Activated CD4-positive, alpha-beta T cell treated with anti-CD3 and anti-CD28 coated beads, Interleukin-2, amount 10 ng/mL, durations not matched to agents 7 days and 5 days (primary cell): ENCODE measurements around the gene ITM2C. TPM values are rescaled to one million over a fixed set of nuclear protein-coding genes. Genes with fewer than 3 reads are reported as not detected.

Source experiments
- CTCF ChIA-PET: fragments of 350-600 bp; sonication (Branson Sonifier 250); formaldehyde crosslinking; loops from one replicate; lab custom pipeline; 2021; ENCODE audit warnings: antibody characterized with exemption; lab: Charles Lee
- POLR2A ChIA-PET: fragments of 350-600 bp; sonication (Branson Sonifier 250); formaldehyde crosslinking; loops from one replicate; lab custom pipeline; 2021; ENCODE audit warnings: antibody characterized with exemption; lab: Charles Lee
- DNase-seq: peaks from one replicate; pipeline ENCODE4 v3.0.0-alpha.2; 2020
- H3K27ac Mint-ChIP-seq: one replicate; pipeline ENCODE4 v1.8.0; 2021; ENCODE audit warnings: mild to moderate bottlenecking, moderate library complexity, mixed read lengths
- H3K27me3 Mint-ChIP-seq: one replicate; pipeline ENCODE4 v1.8.0; 2021; ENCODE audit warnings: mixed read lengths
- H3K36me3 Mint-ChIP-seq: one replicate; pipeline ENCODE4 v1.8.0; 2021; ENCODE audit warnings: low read depth, mixed read lengths
- H3K4me1 Mint-ChIP-seq: one replicate; pipeline ENCODE4 v1.8.0; 2021; ENCODE audit warnings: mixed read lengths
- H3K4me3 Mint-ChIP-seq: one replicate; pipeline ENCODE4 v1.8.0; 2021; ENCODE audit warnings: mild to moderate bottlenecking, moderate library complexity, mixed read lengths
- H3K9me3 Mint-ChIP-seq: one replicate; pipeline ENCODE4 v1.8.0; 2021; ENCODE audit warnings: mixed read lengths
- total RNA-seq, 2 experiments: library from RNA; stranded (reverse); gene quantifications; one replicate each; pipeline ENCODE4 v1.2.3, GENCODE V29; 2021

Gene ITM2C
- total RNA-seq, 2 experiments from 2014 or later: 29.4 to 30.4 TPM

- Mint-ChIP-seq H3K4me1 (peaks cover 42% of the 10 kb centered on the region), H3K27me3 (peaks cover 3% of the 10 kb centered on the region), H3K9me3 (no peaks in the 10 kb centered on the region), H3K36me3 (peaks cover 10% of the 10 kb centered on the region), H3K27ac (peak overlapping the region; percentile 34), H3K4me3 (peak overlapping the region; percentile 3)
- ChIA-PET CTCF (interaction anchor here (0.5 kb wide), 1 partner anchor 51 kb away, joined by 3 read pairs; no protein-coding TSS in a partner anchor), POLR2A (no interaction called here)
- DNase-seq: no peak
These were observed 44.0 kb downstream of the ITM2C start for GRCh38 chr2:230908595-230909191.

GRCh38 chr2:230909841-230910545 lies 45.3 kb downstream of the ITM2C start:
- Mint-ChIP-seq H3K36me3 (peaks cover 10% of the 10 kb centered on the region), H3K4me3 (no peak overlapping the region), H3K27me3 (peaks cover 7% of the 10 kb centered on the region), H3K4me1 (peaks cover 30% of the 10 kb centered on the region), H3K27ac (no peak overlapping the region), H3K9me3 (no peaks in the 10 kb centered on the region)
- ChIA-PET POLR2A (no interaction called here), CTCF (interaction anchor here (1.3 kb wide), 1 partner anchor 75 kb away, joined by 3 read pairs; no protein-coding TSS in a partner anchor)
- DNase-seq: no peak

- Mint-ChIP-seq H3K27me3 (peaks cover 7% of the 10 kb centered on the region), H3K27ac (no peak overlapping the region), H3K36me3 (peaks cover 10% of the 10 kb centered on the region), H3K9me3 (no peaks in the 10 kb centered on the region), H3K4me1 (peaks cover 24% of the 10 kb centered on the region), H3K4me3 (no peak overlapping the region)
- CTCF ChIA-PET: interaction anchor here (0.9 to 1.3 kb wide), 2 partner anchors 13 to 74 kb away, joined by 3 to 4 read pairs; no protein-coding TSS in a partner anchor
- no peak for DNase-seq
- POLR2A ChIA-PET: no interaction called here
These were observed 45.9 kb downstream of the ITM2C start for GRCh38 chr2:230910546-230911177.

- ChIA-PET CTCF (no interaction called here), POLR2A (no interaction called here)
- Mint-ChIP-seq H3K4me1 (peaks cover 19% of the 10 kb centered on the region), H3K4me3 (no peak overlapping the region), H3K9me3 (no peaks in the 10 kb centered on the region), H3K36me3 (peaks cover 10% of the 10 kb centered on the region), H3K27me3 (peaks cover 8% of the 10 kb centered on the region), H3K27ac (no peak overlapping the region)
- DNase-seq: no peak
These were observed 47.3 kb downstream of the ITM2C start for GRCh38 chr2:230912046-230912445.

GRCh38 chr2:230912724-230913123 lies 48.0 kb downstream of the ITM2C start:
- peaks cover 18% of the 10 kb centered on the region for H3K4me1 Mint-ChIP-seq
- CTCF ChIA-PET: interaction anchor here (0.5 to 1.1 kb wide), 3 partner anchors 29 to 342 kb away, joined by 3 read pairs; no protein-coding TSS in a partner anchor
- H3K9me3 Mint-ChIP-seq: no peaks in the 10 kb centered on the region
- no peak overlapping the region for H3K4me3 Mint-ChIP-seq
- DNase-seq: no peak
- peaks cover 10% of the 10 kb centered on the region for H3K36me3 Mint-ChIP-seq
- H3K27ac Mint-ChIP-seq: no peak overlapping the region
- peaks cover 8% of the 10 kb centered on the region for H3K27me3 Mint-ChIP-seq
- POLR2A ChIA-PET: no interaction called here

- H3K9me3 Mint-ChIP-seq: no peaks in the 10 kb centered on the region
- H3K36me3 Mint-ChIP-seq: peaks cover 8% of the 10 kb centered on the region
- ChIA-PET CTCF (interaction anchor here (0.7 to 1.3 kb wide), 5 partner anchors 8 to 107 kb away, joined by 3 to 4 read pairs (median 3); no protein-coding TSS in a partner anchor), POLR2A (no interaction called here)
- H3K4me3 Mint-ChIP-seq: no peak overlapping the region
- H3K4me1 Mint-ChIP-seq: peaks cover 19% of the 10 kb centered on the region
- DNase-seq: no peak
- no peak overlapping the region for H3K27ac Mint-ChIP-seq
- peaks cover 10% of the 10 kb centered on the region for H3K27me3 Mint-ChIP-seq
These were observed 48.8 kb downstream of the ITM2C start for GRCh38 chr2:230913406-230914143.

GRCh38 chr2:230914886-230915285 lies 50.1 kb downstream of the ITM2C start:
- Mint-ChIP-seq H3K9me3 (no peaks in the 10 kb centered on the region), H3K36me3 (peaks cover 3% of the 10 kb centered on the region), H3K27me3 (peaks cover 10% of the 10 kb centered on the region), H3K27ac (no peak overlapping the region), H3K4me1 (peaks cover 16% of the 10 kb centered on the region), H3K4me3 (no peak overlapping the region)
- no peak for DNase-seq
- ChIA-PET CTCF (no interaction called here), POLR2A (no interaction called here)

- POLR2A ChIA-PET: no interaction called here
- CTCF ChIA-PET: no interaction called here
- Mint-ChIP-seq H3K9me3 (no peaks in the 10 kb centered on the region), H3K27ac (no peak overlapping the region), H3K4me3 (no peak overlapping the region), H3K36me3 (peaks cover 3% of the 10 kb centered on the region), H3K27me3 (peaks cover 10% of the 10 kb centered on the region), H3K4me1 (peaks cover 18% of the 10 kb centered on the region)
- DNase-seq: no peak
These were observed 50.6 kb downstream of the ITM2C start for GRCh38 chr2:230915319-230915718.

- POLR2A ChIA-PET: no interaction called here
- no peak overlapping the region for H3K4me3 Mint-ChIP-seq
- CTCF ChIA-PET: no interaction called here
- DNase-seq: no peak
- H3K36me3 Mint-ChIP-seq: peaks cover 3% of the 10 kb centered on the region
- H3K27ac Mint-ChIP-seq: no peak overlapping the region
- H3K27me3 Mint-ChIP-seq: peaks cover 10% of the 10 kb centered on the region
- H3K4me1 Mint-ChIP-seq: peaks cover 22% of the 10 kb centered on the region
- H3K9me3 Mint-ChIP-seq: no peaks in the 10 kb centered on the region
These were observed 51.5 kb downstream of the ITM2C start for GRCh38 chr2:230916218-230916617.

- POLR2A ChIA-PET: no interaction called here
- Mint-ChIP-seq H3K4me1 (peaks cover 43% of the 10 kb centered on the region), H3K27me3 (peaks cover 8% of the 10 kb centered on the region), H3K9me3 (no peaks in the 10 kb centered on the region), H3K36me3 (no peaks in the 10 kb centered on the region), H3K27ac (no peak overlapping the region), H3K4me3 (no peak overlapping the region)
- CTCF ChIA-PET: interaction anchor here (1.0 kb wide), 1 partner anchor 17 kb away, joined by 3 read pairs; no protein-coding TSS in a partner anchor
- no peak for DNase-seq
These were observed 54.5 kb downstream of the ITM2C start for GRCh38 chr2:230919240-230919639.

- no peaks in the 10 kb centered on the region for H3K9me3 Mint-ChIP-seq
These were observed 54.9 kb downstream of the ITM2C start for GRCh38 chr2:230919681-230920080.

GRCh38 chr2:230920167-230920566 lies 55.4 kb downstream of the ITM2C start:
- ChIA-PET CTCF (interaction anchor here (0.8 to 1.1 kb wide), 2 partner anchors 27 to 54 kb away, joined by 3 read pairs; no protein-coding TSS in a partner anchor), POLR2A (no interaction called here)
- Mint-ChIP-seq H3K27ac (peak overlapping the region; percentile 74), H3K27me3 (peaks cover 6% of the 10 kb centered on the region), H3K9me3 (no peaks in the 10 kb centered on the region), H3K36me3 (no peaks in the 10 kb centered on the region), H3K4me1 (peaks cover 52% of the 10 kb centered on the region), H3K4me3 (peak overlapping the region; percentile 37)
- DNase-seq: no peak

More at GRCh38 chr2:230919681-230920080, 54.9 kb downstream of the ITM2C start:
- H3K4me3 Mint-ChIP-seq: no peak overlapping the region
- H3K27me3 Mint-ChIP-seq: peaks cover 7% of the 10 kb centered on the region
- ChIA-PET POLR2A (no interaction called here), CTCF (interaction anchor here (0.8 to 1.1 kb wide), 3 partner anchors 18 to 55 kb away, joined by 3 read pairs; no protein-coding TSS in a partner anchor)
- DNase-seq: no peak
- H3K4me1 Mint-ChIP-seq: peaks cover 47% of the 10 kb centered on the region
- peak overlapping the region; percentile 74 for H3K27ac Mint-ChIP-seq
- H3K36me3 Mint-ChIP-seq: no peaks in the 10 kb centered on the region
